GM20431 (cell line): ENCODE data around the gene DOCK4.
"Not testable (repeated sequence)": the region's sequence is repeated elsewhere in the genome, so short reads cannot be mapped to it uniquely, and the experiment has no call there.

Experiments used
- in situ Hi-C: fragments of 300-500 bp; cut with MseI, MboI; formaldehyde crosslinking; loops from one replicate; pipeline ENCODE4 v1.15.0; 2020; ENCODE audit warnings: low sequenced_read_pairs; ENCODE audit not compliant: unreplicated experiment

The DOCK4 gene

GRCh38 chr7:111931016-111931517 lies 275.1 kb downstream of the DOCK4 start:
- in situ Hi-C loops, result no loop called here

GRCh38 chr7:111929264-111929663 lies 276.9 kb downstream of the DOCK4 start:
- in situ Hi-C loops, result no loop called here

GRCh38 chr7:111927353-111928019 lies 278.7 kb downstream of the DOCK4 start:
- in situ Hi-C loops, result no loop called here

DNA sequence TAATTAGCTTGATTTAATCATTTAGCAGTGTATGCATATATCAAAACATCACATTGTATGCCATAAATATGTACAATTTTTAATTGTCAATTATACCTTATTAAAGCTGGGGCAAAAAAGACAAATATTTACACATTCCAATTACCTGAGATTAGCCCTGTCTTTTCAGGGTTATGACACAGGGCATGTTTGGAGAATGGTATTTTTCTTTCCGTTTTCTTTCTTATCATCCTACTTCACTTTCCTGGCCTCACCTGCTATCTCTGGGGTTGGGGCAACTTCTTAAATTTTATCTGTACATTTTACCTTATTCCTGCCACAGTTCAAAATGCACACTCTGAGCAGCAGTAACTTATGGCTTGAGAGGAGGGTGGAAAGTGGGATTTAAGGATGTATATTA lies 285.9 kb downstream of the DOCK4 start:
- in situ Hi-C loops, result no loop called here

DNA sequence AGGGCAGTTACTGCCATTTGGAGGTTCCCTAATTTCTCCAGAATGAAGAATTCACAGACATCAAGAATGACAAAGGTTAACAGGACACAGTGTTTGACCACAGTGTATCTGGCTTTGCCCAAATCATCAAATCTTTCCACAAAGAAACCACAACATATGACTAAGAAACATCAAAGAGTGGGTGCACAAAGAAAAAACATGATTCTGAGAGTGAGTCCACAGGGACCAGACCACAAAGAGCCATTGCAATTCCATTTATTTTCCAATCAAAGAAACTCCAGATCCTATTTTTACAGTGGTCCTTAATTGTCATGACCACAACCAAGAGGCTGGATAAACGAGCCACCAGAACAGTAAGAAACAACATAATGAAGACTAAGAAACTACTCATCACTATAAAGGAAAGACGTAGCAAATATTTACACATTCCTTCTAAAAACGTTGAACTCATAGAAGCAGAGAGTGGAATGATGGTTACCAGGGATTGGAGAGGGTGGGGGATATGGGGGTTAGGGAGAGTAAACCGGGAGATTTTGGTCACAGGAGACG lies 286.5 kb downstream of the DOCK4 start:
- in situ Hi-C loops, result no loop called here

GRCh38 chr7:111919164-111919563 lies 287.0 kb downstream of the DOCK4 start:
- in situ Hi-C loops, result no loop called here

DNA sequence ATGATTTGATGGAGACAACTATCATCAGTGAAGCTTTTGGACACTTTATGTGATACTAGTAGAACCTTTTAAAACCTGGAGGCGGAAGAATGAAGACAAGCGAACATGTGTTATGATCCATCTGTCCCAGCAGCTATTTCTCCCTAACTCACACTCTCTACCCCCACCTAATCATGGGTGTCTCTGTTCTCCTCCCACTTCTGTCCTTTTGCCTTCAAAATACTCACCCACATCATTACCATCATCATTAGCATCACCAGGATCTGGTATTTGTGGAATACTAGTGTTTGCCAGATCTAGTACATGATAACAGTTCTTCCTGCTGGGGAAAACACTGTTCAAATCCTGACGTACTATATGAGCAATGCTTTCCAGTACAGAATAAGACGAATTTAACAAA lies 287.7 kb downstream of the DOCK4 start:
- in situ Hi-C loops, result no loop called here

- in situ Hi-C loops, result not testable (repeated sequence)
These were observed 288.8 kb downstream of the DOCK4 start for GRCh38 chr7:111917404-111917803.

DNA sequence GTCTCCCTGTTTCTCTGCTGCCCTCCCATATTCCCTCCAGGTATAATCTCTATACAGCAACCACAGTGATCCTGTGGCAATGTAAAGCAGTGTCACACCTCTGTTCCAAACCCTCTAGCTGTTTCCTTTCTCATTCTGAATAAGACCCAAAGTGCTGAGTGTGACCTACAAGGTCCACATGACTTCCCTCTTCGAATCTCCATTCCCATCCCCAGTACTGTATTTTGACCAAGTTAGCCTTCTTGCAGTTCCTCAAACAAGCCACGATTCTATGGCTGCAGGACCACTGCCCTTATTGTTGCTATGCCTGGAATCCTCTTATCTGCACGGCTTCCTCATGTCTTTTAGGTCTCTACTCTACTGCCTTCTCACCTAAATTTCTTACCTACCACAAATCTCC lies 291.9 kb downstream of the DOCK4 start:
- in situ Hi-C loops, result no loop called here

DNA sequence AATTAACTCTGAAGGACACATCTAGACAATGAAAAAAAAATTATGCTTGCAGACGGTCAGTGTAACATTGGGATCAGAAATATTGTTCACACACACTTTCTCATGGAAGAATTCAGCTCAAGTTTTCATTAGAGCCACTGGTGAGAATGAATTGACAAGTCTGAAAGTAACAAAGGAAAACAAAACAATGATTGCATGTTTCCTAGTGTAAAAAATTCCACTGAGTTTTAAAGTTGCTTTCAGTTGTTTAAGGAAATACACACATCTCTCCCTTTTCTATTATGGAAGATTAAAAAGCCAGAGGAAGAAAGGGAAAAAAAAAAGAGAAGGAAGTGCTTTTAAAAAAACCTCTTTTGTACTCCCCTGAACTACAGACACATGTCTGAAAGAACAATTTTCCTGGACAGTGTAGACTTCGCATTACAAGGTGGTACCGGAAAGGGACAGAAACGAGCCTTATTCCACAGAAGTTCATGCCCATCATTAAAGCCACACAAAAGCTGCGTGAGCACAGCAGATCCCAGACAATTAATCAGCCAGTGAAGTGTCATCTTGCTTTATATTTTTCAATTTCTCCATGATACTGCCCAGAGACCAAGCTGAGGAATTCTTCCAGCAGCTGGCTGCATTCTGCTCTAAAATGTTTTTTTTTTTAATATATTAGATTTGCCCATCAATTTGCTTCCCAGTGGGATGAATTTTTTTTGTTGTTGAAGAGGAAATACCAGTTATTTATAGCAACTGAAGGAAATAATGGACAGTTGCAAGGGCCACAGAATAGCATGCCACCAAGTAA lies 294.8 kb downstream of the DOCK4 start:
- in situ Hi-C loops, result no loop called here

- in situ Hi-C loops, result no loop called here
These were observed 295.5 kb downstream of the DOCK4 start for GRCh38 chr7:111910656-111911055.

DNA sequence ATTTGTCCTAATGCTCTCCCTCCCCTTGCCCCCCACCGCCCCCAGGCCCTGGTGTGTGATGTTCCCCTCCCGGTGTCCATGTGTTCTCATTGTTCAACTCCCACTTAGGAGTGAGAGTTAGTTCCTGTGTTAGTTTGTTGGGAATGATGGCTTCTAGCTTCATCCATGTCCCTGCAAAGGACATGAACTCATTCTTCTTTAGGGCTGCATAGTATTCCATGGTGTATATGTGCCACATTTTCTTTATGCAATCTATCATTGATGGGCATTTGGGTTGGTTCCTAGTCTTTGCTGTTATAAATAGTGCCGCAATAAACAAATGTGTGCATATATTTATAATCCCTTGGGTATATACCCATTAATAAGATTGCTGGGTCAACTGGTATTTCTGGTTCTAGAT lies 297.5 kb downstream of the DOCK4 start:
- in situ Hi-C loops, result not testable (repeated sequence)

DNA sequence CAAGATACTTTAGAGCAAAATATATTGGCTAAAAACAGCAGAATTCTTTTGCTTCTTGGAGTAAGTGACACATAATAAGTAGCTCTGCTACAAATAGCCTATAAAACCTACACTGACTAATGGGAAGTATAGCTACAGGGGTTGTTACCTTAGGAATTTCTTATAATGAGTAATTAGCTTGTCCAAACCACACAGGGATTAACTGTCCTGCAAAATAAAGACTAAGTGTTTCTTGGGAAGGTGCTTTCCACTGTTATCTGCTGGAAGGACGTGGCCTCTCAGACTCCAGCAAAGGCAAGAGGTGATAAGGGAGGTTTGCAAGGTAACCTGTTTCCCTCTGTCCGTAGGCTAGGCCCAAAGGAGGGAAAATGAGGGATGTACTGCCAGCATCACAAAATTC lies 302.4 kb downstream of the DOCK4 start:
- in situ Hi-C loops, result no loop called here

DNA sequence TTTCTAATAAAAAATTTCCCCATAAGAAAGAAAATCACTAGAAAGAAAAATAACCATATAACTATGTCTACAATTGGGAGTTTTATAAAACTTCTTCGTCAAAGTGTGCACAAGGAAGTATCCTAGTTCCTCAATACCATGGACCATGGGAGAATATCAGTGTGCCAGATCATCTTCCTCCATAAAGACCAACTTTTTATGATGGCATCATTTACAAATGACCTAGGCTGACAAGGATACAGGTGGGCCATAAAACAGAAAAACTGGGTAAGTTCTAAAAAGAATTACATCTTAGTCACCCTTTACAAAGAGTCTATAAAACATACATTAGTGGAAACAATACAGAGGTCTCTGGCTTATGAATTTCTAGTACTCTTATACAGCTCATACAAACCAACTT lies 303.2 kb downstream of the DOCK4 start:
- in situ Hi-C loops, result no loop called here

GRCh38 chr7:111900283-111900682 lies 305.9 kb downstream of the DOCK4 start:
- in situ Hi-C loops, result no loop called here

GRCh38 chr7:111895049-111895448 lies 311.1 kb downstream of the DOCK4 start:
- in situ Hi-C loops, result no loop called here

DNA sequence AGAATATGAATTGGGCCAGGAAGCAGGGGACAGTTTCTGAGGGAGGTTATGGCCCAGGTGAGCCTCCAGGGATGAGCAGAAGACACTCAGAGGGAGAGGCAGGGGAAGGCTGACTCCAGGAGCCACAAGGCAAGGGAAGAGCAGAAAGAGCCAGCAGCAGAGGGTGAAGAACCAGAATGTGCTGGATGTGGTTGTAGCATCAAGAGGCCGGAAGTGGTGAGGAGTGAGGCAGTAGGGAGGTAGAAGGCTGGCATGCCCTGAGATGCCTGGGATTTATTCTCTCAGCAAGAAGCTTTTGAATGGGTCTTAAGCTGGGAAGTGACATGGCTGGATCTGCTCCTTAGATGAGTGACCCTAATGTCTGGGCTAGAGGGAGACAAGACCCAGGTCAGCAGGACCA lies 311.7 kb downstream of the DOCK4 start:
- in situ Hi-C loops, result no loop called here

GRCh38 chr7:111893190-111893589 lies 313.0 kb downstream of the DOCK4 start:
- in situ Hi-C loops, result no loop called here

GRCh38 chr7:111892588-111892987 lies 313.6 kb downstream of the DOCK4 start:
- in situ Hi-C loops, result no loop called here

DNA sequence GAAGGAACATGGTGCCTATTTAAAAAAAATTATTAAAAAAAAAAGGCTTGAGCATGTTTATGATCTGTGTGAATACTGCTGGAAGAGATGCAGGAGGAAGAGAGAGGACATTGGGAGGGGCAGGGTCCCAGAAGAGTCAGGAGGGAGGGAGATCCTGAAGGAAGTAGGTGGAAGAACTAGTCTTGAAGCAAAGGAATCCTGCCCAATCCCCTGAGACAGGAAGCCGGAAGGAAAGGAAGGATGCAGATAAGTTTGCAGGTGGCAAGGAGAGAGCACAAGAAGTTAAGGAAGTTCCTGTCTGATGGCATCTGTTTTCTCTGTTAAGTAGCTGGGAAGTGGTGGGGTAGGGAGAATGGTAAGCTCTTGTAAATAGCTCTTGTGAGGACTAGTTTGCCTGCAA lies 318.5 kb downstream of the DOCK4 start:
- in situ Hi-C loops, result no loop called here

DNA sequence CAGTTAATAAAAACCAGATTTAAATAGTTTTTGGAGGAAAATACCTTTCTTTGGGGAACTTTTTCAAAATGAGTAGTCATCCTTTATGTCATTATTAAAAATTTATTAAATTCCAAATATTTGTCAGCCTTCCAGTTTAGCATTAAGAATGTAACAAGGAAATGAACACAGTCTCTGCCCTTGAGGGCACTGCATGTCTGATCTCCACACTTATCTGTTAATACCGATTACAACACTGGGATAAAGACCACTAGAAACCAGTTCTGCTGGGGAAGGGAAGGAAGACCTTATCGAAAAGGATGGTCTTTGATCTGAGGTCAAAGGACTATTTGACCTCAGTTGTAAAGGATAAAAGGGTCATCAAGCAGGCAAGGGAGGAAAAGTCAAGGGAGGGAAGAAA lies 320.0 kb downstream of the DOCK4 start:
- in situ Hi-C loops, result no loop called here
